Activated CD4-positive, alpha-beta memory T cell treated with anti-CD3 and anti-CD28 coated beads for 36 hours (primary cell): ENCODE measurements around the gene EGFL8. TPM values are rescaled to one million over a fixed set of nuclear protein-coding genes. Genes with fewer than 3 reads are reported as not detected.
"Not testable (repeated sequence)": the region's sequence is repeated elsewhere in the genome, so short reads cannot be mapped to it uniquely, and the experiment has no call there.

ENCODE experiments used
- CTCF ChIA-PET: fragments of 350-600 bp; sonication (Branson Sonifier 250); formaldehyde crosslinking; loops from one replicate; lab custom pipeline; 2021; ENCODE audit warnings: antibody characterized with exemption, inconsistent platforms; lab: Charles Lee
- POLR2A ChIA-PET: fragments of 350-600 bp; sonication (Branson Sonifier 250); formaldehyde crosslinking; loops from one replicate; lab custom pipeline; 2021; ENCODE audit warnings: antibody characterized with exemption; lab: Charles Lee
- DNase-seq: peaks from one replicate; pipeline ENCODE4 v3.0.0-alpha.2; 2020
- H3K27ac Mint-ChIP-seq: one replicate; pipeline ENCODE4 v1.8.0; 2021; ENCODE audit warnings: mixed read lengths
- H3K27me3 Mint-ChIP-seq: one replicate; pipeline ENCODE4 v1.8.0; 2021; ENCODE audit warnings: mixed read lengths
- H3K36me3 Mint-ChIP-seq: one replicate; pipeline ENCODE4 v1.8.0; 2021; ENCODE audit warnings: mixed read lengths
- H3K4me1 Mint-ChIP-seq: one replicate; pipeline ENCODE4 v1.8.0; 2021; ENCODE audit warnings: low read depth, mixed read lengths
- H3K4me3 Mint-ChIP-seq: one replicate; pipeline ENCODE4 v1.8.0; 2021; ENCODE audit warnings: mild to moderate bottlenecking, mixed read lengths
- H3K9me3 Mint-ChIP-seq: one replicate; pipeline ENCODE4 v1.8.0; 2021; ENCODE audit warnings: mixed read lengths
- intact Hi-C: fragments of 100-400 bp; cut with micrococcal nuclease; formaldehyde crosslinking; loops from one replicate; pipeline ENCODE4 v1.15.1; 2023
- total RNA-seq, 2 experiments: library from RNA; stranded (reverse); gene quantifications; one replicate each; pipeline ENCODE4 v1.2.3, GENCODE V29; 2021

Gene EGFL8
- total RNA-seq, 2 experiments from 2014 or later: 6.5 to 7.1 TPM

- ChIA-PET CTCF (interaction anchor here (1.3 to 1.4 kb wide), 3 partner anchors 11 to 15 kb away, joined by 6 to 11 read pairs (median 7); partner anchors contain the start of genes GPSM3 and PBX2), POLR2A (interaction anchor here (1.8 to 4.9 kb wide), 3 partner anchors 9 to 52 kb away, joined by 9 to 57 read pairs (median 9); partner anchors contain the start of genes ATF6B, GPSM3 and PBX2)
- DNase-seq: no peak
- H3K4me3 Mint-ChIP-seq: peak overlapping the region; percentile 85
- no peaks in the 10 kb centered on the region for H3K27me3 Mint-ChIP-seq
- H3K27ac Mint-ChIP-seq: peak overlapping the region; percentile 96
- H3K9me3 Mint-ChIP-seq: no peaks in the 10 kb centered on the region
- H3K4me1 Mint-ChIP-seq: peaks cover 58% of the 10 kb centered on the region
- H3K36me3 Mint-ChIP-seq: peaks cover 27% of the 10 kb centered on the region
- intact Hi-C loops: loop anchor here (5.0 to 10.0 kb wide), 2 partner anchors 205 to 792 kb away; partner anchors contain the start of gene DXO
Measured at GRCh38 chr6:32179766-32180405, 15.5 kb downstream of the EGFL8 start.

DNA sequence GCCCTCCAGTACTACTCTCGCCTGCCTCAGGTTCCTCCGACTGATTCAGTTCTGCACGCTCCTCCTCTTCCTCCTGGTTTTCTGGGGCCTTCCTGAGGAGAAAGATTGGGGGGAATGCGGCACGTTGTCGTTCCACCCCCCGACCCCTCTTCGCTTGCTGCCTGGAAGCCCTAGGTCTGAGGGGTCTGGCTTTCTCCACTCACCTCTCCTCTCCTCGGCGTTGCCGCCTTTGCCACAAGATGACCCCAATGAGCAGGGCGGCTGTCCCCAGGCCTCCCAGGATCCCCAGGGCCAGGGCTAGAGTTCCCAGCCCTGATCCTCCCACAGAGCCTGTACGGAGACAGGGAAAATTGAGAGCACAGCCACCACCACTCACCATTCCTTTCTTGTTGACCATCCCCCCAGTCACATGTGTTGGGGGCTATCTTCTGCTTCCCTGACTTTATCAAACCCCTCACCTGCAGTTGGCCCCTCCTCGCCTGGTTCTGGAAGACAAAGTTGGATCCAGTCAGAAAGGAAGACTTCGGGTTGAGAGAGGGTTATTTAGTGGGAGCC, 16.8 kb downstream of the EGFL8 start:
- peaks cover 34% of the 10 kb centered on the region for H3K36me3 Mint-ChIP-seq
- H3K27ac Mint-ChIP-seq: peak overlapping the region; percentile 15
- intact Hi-C loops: no loop called here
- POLR2A ChIA-PET: no interaction called here
- peaks cover 62% of the 10 kb centered on the region for H3K4me1 Mint-ChIP-seq
- CTCF ChIA-PET: no interaction called here
- DNase-seq: no peak
- no peak overlapping the region for H3K4me3 Mint-ChIP-seq
- H3K27me3 Mint-ChIP-seq: no peaks in the 10 kb centered on the region
- H3K9me3 Mint-ChIP-seq: no peaks in the 10 kb centered on the region

DNA sequence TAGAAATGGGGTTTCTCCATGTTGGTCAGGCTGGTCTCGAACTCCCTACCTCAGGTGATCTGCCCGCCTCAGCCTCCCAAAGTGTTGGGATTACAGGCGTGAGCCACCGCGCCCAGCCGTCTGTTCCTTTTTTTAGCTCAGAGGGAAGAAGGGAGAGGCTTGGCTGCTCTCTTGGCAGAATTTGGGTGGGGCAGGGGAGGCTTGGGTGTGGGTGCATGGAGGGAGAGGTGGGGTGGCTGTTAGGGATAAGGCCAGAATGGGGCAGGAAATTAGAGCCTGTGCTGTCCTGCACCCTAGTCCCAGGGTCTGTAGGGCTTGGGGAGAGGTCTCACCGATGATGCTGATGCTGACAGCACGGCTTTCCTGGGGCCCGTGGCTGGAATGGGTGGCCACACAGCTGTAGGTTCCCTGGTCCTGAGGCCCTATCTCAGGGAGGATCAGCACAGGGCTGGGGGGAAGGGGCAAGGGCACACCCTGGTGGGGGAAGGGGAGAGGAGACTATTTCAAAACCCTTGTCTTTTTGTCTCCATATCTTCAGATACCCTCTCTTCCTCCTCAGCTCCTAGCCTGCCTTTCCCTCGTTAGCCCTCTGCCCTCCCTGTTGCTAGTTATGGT, 17.6 kb downstream of the EGFL8 start:
- no peaks in the 10 kb centered on the region for H3K9me3 Mint-ChIP-seq
- peaks cover 42% of the 10 kb centered on the region for H3K36me3 Mint-ChIP-seq
- no peak for DNase-seq
- peak overlapping the region; percentile 67 for H3K27ac Mint-ChIP-seq
- peaks cover 62% of the 10 kb centered on the region for H3K4me1 Mint-ChIP-seq
- intact Hi-C loops: no loop called here
- no peaks in the 10 kb centered on the region for H3K27me3 Mint-ChIP-seq
- no peak overlapping the region for H3K4me3 Mint-ChIP-seq
- CTCF ChIA-PET: interaction anchor here (1.2 kb wide), 1 partner anchor 53 kb away, joined by 3 read pairs; no protein-coding TSS in a partner anchor
- POLR2A ChIA-PET: no interaction called here

DNA sequence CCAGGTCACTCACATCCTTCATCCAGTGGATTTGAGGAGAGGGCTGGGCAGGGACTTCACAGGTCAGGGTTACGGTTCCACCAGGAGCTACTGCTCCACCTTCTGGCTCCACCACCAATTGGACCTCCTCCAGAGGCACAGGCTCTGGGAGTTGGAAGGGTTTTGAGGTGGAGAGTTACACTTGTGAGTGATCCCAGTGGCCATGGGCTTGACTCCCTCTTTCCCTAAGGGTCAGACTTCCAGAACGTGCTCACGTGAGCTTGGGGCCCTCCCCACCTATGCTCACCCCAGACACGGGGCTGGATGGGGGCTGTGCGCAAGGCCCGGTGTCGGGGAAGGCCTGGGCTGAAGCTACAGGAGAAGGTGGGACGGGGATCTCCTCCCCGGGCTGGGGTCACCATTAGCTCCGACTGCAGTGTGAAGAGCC, 18.2 kb downstream of the EGFL8 start:
- H3K9me3 Mint-ChIP-seq: no peaks in the 10 kb centered on the region
- POLR2A ChIA-PET: no interaction called here
- CTCF ChIA-PET: interaction anchor here (1.2 kb wide), 1 partner anchor 54 kb away, joined by 3 read pairs; no protein-coding TSS in a partner anchor
- peaks cover 48% of the 10 kb centered on the region for H3K36me3 Mint-ChIP-seq
- H3K27ac Mint-ChIP-seq: peak overlapping the region; percentile 67
- H3K27me3 Mint-ChIP-seq: no peaks in the 10 kb centered on the region
- no peak overlapping the region for H3K4me3 Mint-ChIP-seq
- intact Hi-C loops: no loop called here
- no peak for DNase-seq
- H3K4me1 Mint-ChIP-seq: peaks cover 66% of the 10 kb centered on the region

DNA sequence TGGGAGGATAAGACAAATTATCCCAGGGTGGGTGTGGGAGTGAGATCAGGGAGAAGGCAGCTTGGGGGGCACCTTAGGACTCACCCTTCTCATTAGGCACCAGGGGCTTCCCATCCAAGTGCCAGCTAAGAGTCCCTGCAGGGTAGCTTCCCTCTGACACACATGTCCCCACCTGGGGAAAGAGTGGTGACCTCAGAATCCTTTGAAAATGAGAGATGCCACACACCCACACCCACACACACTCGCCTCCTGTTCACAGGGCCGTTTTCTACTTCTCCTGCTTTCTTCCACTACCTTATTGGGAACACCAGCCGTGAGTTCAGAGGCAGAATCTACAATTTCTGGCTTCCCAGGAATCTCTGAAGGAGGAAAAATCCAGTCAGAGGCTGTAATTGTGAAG, 18.6 kb downstream of the EGFL8 start:
- no peak for DNase-seq
- ChIA-PET CTCF (interaction anchor here (1.2 kb wide), 1 partner anchor 54 kb away, joined by 3 read pairs; no protein-coding TSS in a partner anchor), POLR2A (no interaction called here)
- peaks cover 70% of the 10 kb centered on the region for H3K4me1 Mint-ChIP-seq
- peaks cover 50% of the 10 kb centered on the region for H3K36me3 Mint-ChIP-seq
- H3K9me3 Mint-ChIP-seq: no peaks in the 10 kb centered on the region
- H3K4me3 Mint-ChIP-seq: no peak overlapping the region
- peak overlapping the region; percentile 67 for H3K27ac Mint-ChIP-seq
- H3K27me3 Mint-ChIP-seq: no peaks in the 10 kb centered on the region
- intact Hi-C loops: no loop called here

DNA sequence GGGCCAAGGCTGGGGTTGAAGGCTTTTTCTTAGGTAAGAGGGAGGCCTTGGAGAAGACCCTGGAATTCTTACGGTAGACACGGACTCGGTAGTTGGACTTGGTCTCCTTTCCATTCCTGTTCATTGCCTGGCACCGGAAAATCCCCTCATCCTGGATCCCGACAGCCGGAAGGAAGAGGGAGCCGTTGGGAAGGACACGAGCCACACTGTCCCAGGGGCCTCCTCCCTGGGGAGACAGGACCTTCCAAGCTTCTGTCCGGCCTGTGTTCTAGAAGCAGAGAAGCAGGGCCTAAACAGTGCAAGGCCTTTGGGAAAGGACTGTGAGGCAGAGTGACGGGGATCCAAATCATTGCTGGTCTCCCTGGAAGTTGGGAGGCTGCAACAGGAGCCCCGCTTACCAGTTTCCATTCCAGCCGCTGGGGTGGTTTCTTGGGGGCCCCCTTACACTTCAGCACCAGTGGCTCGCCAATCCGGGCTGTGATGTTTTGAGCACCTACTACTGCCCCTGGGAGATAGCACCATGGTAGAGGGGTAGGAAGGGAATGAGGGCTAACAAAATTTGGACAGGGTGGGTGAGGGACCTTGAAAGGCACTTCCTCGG, 19.2 kb downstream of the EGFL8 start:
- H3K9me3 Mint-ChIP-seq: no peaks in the 10 kb centered on the region
- peaks cover 53% of the 10 kb centered on the region for H3K36me3 Mint-ChIP-seq
- H3K4me1 Mint-ChIP-seq: peaks cover 75% of the 10 kb centered on the region
- no peak overlapping the region for H3K4me3 Mint-ChIP-seq
- ChIA-PET CTCF (no interaction called here), POLR2A (no interaction called here)
- intact Hi-C loops: no loop called here
- no peaks in the 10 kb centered on the region for H3K27me3 Mint-ChIP-seq
- H3K27ac Mint-ChIP-seq: peak overlapping the region; percentile 42
- DNase-seq: no peak

DNA sequence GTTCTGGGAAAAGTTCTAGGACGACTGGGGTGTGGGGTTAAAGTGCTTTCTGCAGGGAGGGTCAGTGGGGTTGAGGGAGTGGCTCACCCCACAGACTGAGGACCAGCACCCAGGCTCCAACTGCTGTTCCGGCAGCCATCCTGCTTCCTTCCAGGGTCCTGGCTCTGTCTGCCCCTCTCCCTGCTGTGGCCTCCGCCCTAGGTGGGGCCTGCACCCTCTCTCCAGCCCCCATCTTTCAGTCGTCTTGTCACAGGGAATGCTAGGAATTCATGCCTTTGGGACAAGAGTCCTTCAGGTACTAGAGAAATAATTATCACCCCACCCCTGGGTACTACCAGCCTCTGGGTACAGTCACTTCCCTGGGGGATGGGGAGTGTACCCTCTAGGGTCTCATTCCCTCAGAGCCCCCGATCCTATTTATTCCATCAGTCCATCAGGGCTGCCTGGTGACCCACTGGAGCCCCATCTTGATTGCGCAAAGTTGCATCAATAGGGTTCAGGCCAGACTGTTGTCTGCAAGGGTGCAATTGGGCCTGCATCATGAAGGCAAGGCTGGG, 19.8 kb downstream of the EGFL8 start, which contains the start of gene AGER:
TSS of gene AGER (minus strand) at position 170 of the 557 bp plus-strand sequence. CDS start at position 139, 31 bp downstream.
- DNase-seq: no peak
- POLR2A ChIA-PET: no interaction called here

GRCh38 chr6:32185681-32186131, 21.3 kb downstream of the EGFL8 start:
- H3K27me3 Mint-ChIP-seq, H3K9me3 Mint-ChIP-seq, intact Hi-C loops: not testable (repeated sequence)
- H3K4me3 Mint-ChIP-seq: peak overlapping the region; percentile 34
- peaks cover 61% of the 10 kb centered on the region for H3K4me1 Mint-ChIP-seq
- ChIA-PET CTCF (interaction anchor here (0.6 to 1.9 kb wide), 2 partner anchors 10 to 108 kb away, joined by 4 to 9 read pairs; no protein-coding TSS in a partner anchor), POLR2A (interaction anchor here (0.6 to 8.5 kb wide), 2 partner anchors 8 to 88 kb away, joined by 7 to 57 read pairs; partner anchors contain the start of genes AGPAT1 and RNF5)
- H3K27ac Mint-ChIP-seq: peak overlapping the region; percentile 86
- peak; percentile 84 for DNase-seq
- peaks cover 53% of the 10 kb centered on the region for H3K36me3 Mint-ChIP-seq

More for the DNA sequence above, 19.8 kb downstream of the EGFL8 start, which contains the start of gene AGER:
- Mint-ChIP-seq H3K4me3 (no peak within 1 kb of the TSS), H3K9me3 (no peaks in the 10 kb centered on the region), H3K27me3 (no peaks in the 10 kb centered on the region), H3K4me1 (peaks cover 75% of the 10 kb centered on the region), H3K36me3 (peaks cover 56% of the 10 kb centered on the region), H3K27ac (peak within 1 kb of the TSS; percentile 67)
- intact Hi-C loops: no loop called here
- CTCF ChIA-PET: no interaction called here

DNA sequence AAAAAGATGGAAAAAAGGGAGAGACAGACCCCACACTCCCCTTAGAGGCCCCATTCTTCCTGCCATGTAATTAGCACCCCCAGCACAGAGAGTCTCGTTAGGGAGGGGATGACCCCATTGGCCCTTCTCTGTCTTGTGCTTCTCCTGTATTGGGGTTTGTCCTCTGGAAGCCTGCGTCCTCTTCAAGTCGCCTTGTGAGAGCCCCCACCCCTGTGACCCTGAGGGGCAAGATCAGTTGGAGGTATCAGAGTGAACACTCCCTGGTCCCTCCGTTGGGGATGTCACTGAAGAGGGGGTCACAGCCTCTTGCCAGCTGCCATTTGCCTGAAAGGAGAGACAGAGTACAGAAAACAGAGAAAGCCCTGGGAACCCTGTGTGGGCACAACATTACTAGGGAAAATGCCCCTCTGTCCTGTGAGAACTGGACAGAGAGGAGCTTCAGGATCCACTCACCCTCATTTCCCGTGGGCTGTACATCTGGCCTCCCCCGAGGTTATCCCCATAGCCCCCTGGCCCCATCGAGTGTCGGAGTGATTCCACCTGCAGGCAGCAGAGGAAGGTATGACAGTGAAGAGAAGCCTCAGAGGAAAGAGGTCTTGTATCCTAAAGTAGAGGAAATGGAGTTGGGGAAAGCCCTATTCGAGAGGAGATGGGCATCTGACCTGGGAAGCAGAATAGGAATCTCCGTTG, 21.9 kb downstream of the EGFL8 start:
- DNase-seq, intact Hi-C loops, H3K4me3 Mint-ChIP-seq, H3K9me3 Mint-ChIP-seq, H3K27me3 Mint-ChIP-seq: not testable (repeated sequence)
- H3K4me1 Mint-ChIP-seq: peaks cover 56% of the 10 kb centered on the region
- H3K36me3 Mint-ChIP-seq: peaks cover 54% of the 10 kb centered on the region
- ChIA-PET CTCF (interaction anchor here (0.6 to 1.9 kb wide), 2 partner anchors 9 to 108 kb away, joined by 4 to 9 read pairs; no protein-coding TSS in a partner anchor), POLR2A (interaction anchor here (0.6 to 8.5 kb wide), 2 partner anchors 8 to 89 kb away, joined by 7 to 57 read pairs; partner anchors contain the start of genes AGPAT1 and RNF5)
- H3K27ac Mint-ChIP-seq: peak overlapping the region; percentile 86

GRCh38 chr6:32187009-32187709, 22.8 kb downstream of the EGFL8 start:
- H3K27me3 Mint-ChIP-seq: no peaks in the 10 kb centered on the region
- peaks cover 54% of the 10 kb centered on the region for H3K4me1 Mint-ChIP-seq
- CTCF ChIA-PET: interaction anchor here (1.9 kb wide), 1 partner anchor 8 kb away, joined by 9 read pairs; no protein-coding TSS in a partner anchor
- POLR2A ChIA-PET: interaction anchor here (0.6 to 8.5 kb wide), 3 partner anchors 9 to 784 kb away, joined by 3 to 57 read pairs (median 3); partner anchors contain the start of genes AGPAT1 and RNF5
- H3K9me3 Mint-ChIP-seq: no peaks in the 10 kb centered on the region
- H3K4me3 Mint-ChIP-seq: peak overlapping the region; percentile 13
- peak overlapping the region; percentile 86 for H3K27ac Mint-ChIP-seq
- H3K36me3 Mint-ChIP-seq: peaks cover 55% of the 10 kb centered on the region
- intact Hi-C loops: no loop called here
- DNase-seq: no peak
